Measurements from ENCODE around the gene RNF38.

Gene RNF38

GRCh38 chr9:36442710-36443109, 42.6 kb upstream of the RNF38 start:
- TF ChIP-seq, protein P1, sequence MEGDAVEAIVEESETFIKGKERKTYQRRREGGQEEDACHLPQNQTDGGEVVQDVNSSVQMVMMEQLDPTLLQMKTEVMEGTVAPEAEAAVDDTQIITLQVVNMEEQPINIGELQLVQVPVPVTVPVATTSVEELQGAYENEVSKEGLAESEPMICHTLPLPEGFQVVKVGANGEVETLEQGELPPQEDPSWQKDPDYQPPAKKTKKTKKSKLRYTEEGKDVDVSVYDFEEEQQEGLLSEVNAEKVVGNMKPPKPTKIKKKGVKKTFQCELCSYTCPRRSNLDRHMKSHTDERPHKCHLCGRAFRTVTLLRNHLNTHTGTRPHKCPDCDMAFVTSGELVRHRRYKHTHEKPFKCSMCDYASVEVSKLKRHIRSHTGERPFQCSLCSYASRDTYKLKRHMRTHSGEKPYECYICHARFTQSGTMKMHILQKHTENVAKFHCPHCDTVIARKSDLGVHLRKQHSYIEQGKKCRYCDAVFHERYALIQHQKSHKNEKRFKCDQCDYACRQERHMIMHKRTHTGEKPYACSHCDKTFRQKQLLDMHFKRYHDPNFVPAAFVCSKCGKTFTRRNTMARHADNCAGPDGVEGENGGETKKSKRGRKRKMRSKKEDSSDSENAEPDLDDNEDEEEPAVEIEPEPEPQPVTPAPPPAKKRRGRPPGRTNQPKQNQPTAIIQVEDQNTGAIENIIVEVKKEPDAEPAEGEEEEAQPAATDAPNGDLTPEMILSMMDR (IDR thresholded peaks at IDR 0.05; ENCODE audit: insufficient read depth, low read length, missing control alignments) = no peak
- CTCF ChIA-PET = interaction anchor here (1.6 to 11.7 kb wide), 3 partner anchors 8 to 112 kb away, joined by 7 to 128 read pairs (median 95); no protein-coding TSS in a partner anchor
- DNase-seq (ENCODE audit: low read depth, low spot score) = no peak
- POLR2A ChIA-PET = no interaction called here
- no peak overlapping the region for H3K4me3 ChIP-seq (ENCODE audit: low read depth, low read length)

- TF ChIP-seq, protein P1 (IDR thresholded peaks at IDR 0.05; ENCODE audit: insufficient read depth, low read length, missing control alignments) = no peak
- no peak for DNase-seq (ENCODE audit: low read depth, low spot score)
- ChIA-PET CTCF (interaction anchor here (1.6 to 11.7 kb wide), 3 partner anchors 9 to 113 kb away, joined by 7 to 128 read pairs (median 95); no protein-coding TSS in a partner anchor), POLR2A (no interaction called here)
- no peak overlapping the region for H3K4me3 ChIP-seq (ENCODE audit: low read depth, low read length)
Measured at GRCh38 chr9:36441966-36442365, 41.9 kb upstream of the RNF38 start.

DNA sequence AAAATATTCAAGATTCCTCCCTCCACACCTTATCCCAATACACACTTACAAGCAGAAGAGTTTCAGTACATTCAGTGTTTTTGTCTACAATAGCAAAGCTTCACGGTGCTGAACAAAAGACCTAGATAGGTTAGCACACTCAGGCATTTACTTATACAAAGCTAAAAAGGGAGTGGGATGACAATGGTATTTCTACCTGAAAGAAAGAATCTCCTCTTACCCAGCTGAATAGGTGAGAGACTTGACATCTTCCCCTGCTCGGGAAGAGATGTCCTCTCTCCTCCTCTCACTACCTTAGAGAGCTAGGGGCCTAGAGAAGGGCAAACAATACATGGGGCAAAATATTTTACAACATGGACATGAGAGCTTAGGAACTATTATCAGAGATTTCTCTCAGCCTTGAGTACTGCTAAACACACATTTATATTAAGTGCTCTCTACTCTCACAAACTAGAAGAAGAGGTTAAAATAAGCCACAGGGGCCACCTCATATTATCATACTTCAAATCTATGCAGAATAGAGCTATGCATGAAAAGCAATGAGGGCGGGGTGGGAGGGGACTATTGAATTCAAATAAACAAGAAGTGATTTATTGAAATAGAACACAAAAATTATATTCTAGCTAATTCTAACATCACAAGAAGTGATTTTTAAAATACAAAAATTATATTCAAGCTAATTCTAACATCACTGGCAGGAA, 38.6 kb upstream of the RNF38 start:
- H3K4me3 ChIP-seq (ENCODE audit: low read depth, low read length) = no peak overlapping the region
- no peak for DNase-seq (ENCODE audit: low read depth, low spot score)
- ChIA-PET POLR2A (no interaction called here), CTCF (interaction anchor here (0.6 to 11.7 kb wide), 10 partner anchors 11 to 128 kb away, joined by 3 to 128 read pairs (median 3); no protein-coding TSS in a partner anchor)
- TF ChIP-seq, protein P1 (IDR thresholded peaks at IDR 0.05; ENCODE audit: insufficient read depth, low read length, missing control alignments) = no peak

GRCh38 chr9:36437790-36438189, 37.7 kb upstream of the RNF38 start:
- TF ChIP-seq, protein P1 (IDR thresholded peaks at IDR 0.05; ENCODE audit: insufficient read depth, low read length, missing control alignments) = no peak
- ChIA-PET CTCF (interaction anchor here (0.8 to 11.7 kb wide), 5 partner anchors 13 to 129 kb away, joined by 3 to 128 read pairs (median 3); no protein-coding TSS in a partner anchor), POLR2A (no interaction called here)
- no peak for DNase-seq (ENCODE audit: low read depth, low spot score)
- no peak overlapping the region for H3K4me3 ChIP-seq (ENCODE audit: low read depth, low read length)

DNA sequence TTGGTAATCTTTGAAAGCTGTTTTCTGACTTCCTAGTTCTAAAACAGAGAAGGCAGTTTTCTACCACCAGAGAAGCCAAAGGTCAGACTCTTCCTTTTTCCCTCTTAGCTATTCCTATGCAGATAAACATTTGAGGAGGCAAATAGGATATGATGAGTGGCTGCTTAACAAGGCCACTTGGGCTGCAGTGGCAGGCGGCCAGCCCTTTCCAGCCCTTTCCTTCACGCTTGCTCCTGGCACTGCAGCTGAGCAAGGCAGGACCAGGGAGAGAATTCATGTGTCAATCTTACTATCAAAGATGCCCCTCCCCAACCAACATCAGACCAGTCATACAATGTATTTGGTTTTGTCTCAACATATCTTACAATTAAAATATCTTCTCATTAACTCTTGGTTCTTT, 36.8 kb upstream of the RNF38 start:
- TF ChIP-seq, protein P1 (IDR thresholded peaks at IDR 0.05; ENCODE audit: insufficient read depth, low read length, missing control alignments) = no peak
- ChIA-PET CTCF (interaction anchor here (1.0 to 11.7 kb wide), 3 partner anchors 14 to 30 kb away, joined by 3 to 128 read pairs (median 95); no protein-coding TSS in a partner anchor), POLR2A (interaction anchor here (0.6 kb wide), 1 partner anchor 552 kb away, joined by 4 read pairs; no protein-coding TSS in a partner anchor)
- H3K4me3 ChIP-seq (ENCODE audit: low read depth, low read length) = no peak overlapping the region
- no peak for DNase-seq (ENCODE audit: low read depth, low spot score)

GRCh38 chr9:36433386-36433785, 33.3 kb upstream of the RNF38 start:
- ChIA-PET CTCF (no interaction called here), POLR2A (no interaction called here)
- TF ChIP-seq, protein P1 (IDR thresholded peaks at IDR 0.05; ENCODE audit: insufficient read depth, low read length, missing control alignments) = no peak
- no peak for DNase-seq (ENCODE audit: low read depth, low spot score)
- H3K4me3 ChIP-seq (ENCODE audit: low read depth, low read length) = no peak overlapping the region

Data from AG04449 (cell line).